T-helper 22 cell (primary cell): ENCODE data around the gene CMTM5.
"Not testable (repeated sequence)": the region's sequence is repeated elsewhere in the genome, so short reads cannot be mapped to it uniquely, and the experiment has no call there.

Source experiments
- DNase-seq: peaks from one replicate; pipeline ENCODE4 v3.0.0-alpha.2; 2020; ENCODE audit warnings: low read depth

Gene CMTM5

DNA sequence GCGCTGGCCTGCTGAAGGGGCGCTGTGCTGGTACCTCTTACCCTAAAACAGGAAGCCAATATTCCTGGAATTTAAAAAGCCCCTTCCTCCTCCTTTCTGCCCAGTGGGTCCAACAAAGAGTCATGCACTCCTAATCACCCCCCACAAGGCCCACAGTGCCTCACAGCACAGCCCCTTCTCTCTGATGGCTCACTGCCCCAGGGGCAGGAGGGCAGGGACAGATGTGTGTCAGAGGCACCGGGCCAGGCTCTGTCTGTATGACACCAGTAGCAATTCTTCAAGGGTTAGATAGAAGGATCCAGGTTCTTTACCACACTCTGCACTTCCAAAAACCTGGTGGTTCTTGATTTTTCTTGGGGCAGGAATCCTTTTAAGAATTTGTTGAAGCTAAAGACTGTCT lies 22.3 kb downstream of the CMTM5 start:
- no peak for DNase-seq

DNA sequence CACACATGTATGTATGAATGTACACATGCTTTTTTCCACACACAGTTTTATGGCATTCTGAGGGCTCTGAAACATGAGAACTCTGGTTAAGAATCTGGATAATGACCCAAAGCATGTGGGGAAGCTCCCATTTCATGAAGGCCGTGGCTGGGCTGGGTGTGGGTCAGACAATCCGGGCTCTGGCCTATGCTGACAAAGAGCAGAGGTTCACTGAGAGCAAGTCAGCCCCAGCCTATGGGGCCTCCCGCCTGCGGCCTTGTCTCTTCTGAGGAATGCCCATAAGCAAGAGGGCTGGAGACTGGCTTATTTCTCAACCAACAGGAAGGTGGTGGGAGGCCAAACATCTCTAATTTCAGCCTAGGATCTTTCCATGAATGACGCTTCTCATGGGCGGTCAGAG lies 22.7 kb downstream of the CMTM5 start:
- DNase-seq: no peak

DNA sequence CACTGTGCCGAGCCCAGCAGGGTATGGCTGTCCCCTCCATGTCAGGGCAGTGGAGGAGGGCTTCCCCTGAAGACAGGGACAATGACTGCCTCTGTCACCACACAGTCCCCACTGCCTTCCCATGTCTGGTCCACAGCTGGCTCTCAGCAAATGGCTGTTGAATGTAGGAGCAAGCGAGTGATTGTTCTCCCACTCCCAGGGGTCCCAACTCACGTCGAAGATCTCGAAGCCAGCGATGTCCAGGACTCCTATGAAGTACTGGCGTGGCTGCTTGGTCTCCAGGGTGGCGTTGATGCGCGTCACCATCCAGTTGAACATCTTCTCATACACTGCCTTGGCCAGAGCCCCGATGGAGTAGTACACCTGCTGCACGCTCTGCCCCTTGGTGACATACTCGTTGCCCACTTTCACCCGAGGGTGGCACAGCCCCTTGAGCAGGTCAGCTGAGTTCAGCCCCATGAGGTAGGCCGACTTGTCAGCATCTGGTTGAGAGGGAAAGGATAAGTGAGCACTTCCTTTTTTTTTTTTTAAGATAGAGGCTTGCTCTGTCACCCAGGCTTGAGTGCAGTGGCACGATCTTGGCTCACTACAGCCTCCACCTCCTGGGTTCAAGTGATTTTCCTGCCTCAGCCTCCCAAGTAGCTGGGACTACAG lies 23.8 kb downstream of the CMTM5 start:
- not testable (repeated sequence) for DNase-seq

DNA sequence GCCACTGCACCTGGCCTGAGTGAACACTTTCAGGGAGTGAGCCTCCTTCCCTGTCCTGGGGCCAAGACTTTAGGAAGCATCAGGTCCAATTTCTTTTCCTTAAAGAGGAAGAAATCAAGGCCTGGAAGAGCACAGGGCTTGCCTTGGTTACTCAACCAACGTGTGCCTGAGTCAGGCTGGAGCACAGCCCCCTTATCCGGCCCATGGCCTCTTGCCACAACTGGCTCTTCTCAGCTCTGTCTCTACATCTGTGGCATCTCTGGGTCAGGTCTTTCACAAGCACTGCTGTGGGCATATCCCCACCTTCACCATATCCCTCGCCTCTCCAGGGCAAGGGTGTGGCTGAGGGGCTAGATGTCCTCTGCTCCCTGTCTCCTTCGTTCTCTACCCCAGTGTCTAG lies 24.4 kb downstream of the CMTM5 start:
- DNase-seq: no peak

DNA sequence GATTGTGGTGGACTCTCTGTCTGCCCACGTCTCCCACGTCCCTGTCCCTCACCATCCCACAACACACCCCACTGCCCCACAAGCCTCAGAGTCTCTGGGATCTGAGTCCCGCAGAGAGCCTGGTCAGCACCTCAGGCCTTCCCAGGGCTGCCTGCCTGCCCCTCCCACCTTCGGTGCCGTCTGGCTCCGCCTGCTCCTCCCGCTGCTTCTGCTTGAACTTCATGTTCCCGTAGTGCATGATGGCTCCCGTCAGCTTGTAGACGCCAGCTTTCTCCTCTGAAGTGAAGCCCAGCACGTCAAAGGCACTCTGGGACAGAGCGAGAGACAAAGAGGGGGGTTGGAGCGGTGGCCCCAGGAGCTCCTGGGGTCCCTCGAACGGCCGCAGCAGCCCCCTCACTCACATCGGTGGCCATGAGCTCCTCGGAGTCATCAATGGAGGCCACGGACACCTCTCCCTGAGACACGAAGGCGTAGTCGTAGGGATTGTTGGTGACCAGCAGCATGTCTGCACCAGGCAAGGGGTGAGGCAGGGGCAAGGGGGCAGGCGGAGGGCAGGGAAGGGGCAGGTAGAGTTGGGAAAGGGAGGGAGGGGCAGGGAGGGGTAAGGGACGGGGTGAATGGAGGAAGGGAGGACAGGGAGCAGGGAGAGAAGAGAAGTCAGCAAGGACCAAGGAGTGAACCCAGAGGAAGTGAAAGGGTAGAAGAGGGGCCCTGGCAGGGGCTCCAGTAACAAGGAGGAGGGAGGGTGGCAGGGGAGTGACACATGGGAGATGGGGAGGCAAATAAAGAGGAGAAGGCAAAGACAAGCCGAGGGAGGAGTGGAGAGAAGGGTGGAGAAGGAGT lies 25.7 kb downstream of the CMTM5 start:
- no peak for DNase-seq

DNA sequence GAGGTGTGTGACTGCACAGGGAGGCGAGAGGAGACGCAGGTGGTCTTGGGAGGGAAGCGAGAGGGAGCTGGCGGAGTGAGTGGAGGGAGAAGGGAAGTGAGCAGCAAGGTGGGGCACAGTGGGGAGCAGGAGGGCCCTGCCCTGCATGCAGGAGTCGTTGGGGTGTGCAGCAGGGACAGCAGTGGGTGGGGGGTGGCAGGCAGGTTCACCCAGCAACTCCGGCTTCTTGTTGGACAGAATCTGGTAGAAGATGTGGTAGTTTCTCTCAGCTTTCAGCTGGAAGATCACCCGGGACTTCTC lies 26.2 kb downstream of the CMTM5 start:
- DNase-seq: no peak

DNA sequence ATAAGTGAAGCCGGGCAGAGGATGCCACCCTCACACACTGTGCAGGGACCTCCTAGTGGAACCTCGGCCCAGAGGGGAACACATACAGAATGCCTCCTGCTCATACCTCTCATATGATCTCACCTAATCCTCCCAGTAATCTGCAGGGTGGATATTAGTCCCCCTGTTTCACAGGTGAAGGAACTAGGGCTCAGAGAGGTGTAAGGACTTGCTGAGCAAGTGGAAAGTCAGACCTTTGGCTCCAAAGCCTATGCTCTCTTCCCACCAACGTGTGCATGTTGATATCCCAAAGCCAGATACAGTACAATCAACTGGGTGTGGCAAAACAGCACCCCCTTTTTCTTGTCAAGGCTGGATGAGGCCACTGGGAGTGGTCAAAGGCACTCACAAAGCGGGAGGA lies 27.1 kb downstream of the CMTM5 start:
- no peak for DNase-seq

DNA sequence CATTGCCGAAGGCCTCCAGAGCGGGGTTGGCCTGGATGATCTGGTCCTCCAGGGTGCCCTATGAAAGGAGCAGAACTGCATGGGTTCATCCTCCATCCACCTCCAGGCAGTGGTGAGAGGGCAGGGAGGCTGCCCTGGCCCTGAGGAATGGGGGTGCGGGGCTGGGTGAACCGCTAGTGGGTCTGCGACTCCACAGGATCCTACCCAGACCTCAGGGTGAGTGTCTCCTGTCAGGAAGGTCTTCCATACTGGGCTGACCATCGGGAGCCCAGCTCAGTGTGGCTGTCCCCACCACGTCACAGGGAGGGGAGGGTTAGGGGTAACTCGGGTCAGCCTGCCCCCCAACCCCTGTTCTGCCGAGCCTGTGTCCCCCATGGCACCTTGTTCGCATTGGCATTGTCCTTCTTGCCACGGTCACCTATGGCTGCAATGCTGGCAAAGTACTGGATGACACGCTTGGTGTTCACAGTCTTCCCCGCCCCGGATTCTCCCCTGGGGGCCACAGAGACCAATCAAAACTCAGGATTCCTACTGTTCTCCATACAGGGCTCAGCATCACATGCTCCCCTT lies 27.6 kb downstream of the CMTM5 start:
- DNase-seq: no peak

DNA sequence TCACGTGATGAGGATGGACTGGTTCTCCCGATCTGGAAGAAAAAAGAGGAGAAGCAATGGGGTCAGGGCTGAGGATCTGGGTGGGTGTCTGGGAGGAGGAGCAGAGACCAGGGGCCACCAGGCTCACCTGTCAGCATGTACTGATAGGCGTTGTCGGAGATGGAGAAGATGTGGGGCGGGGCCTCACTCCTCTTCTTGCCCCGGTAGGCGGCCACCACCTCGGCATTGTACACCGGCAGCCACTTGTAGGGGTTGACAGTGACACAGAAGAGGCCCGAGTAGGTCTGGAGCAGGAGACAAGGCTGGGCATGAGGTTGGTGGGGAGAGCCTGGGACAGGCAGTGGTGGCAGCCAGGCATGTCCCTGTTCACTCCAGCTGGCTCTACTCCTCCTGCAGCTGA lies 28.2 kb downstream of the CMTM5 start:
- no peak for DNase-seq

DNA sequence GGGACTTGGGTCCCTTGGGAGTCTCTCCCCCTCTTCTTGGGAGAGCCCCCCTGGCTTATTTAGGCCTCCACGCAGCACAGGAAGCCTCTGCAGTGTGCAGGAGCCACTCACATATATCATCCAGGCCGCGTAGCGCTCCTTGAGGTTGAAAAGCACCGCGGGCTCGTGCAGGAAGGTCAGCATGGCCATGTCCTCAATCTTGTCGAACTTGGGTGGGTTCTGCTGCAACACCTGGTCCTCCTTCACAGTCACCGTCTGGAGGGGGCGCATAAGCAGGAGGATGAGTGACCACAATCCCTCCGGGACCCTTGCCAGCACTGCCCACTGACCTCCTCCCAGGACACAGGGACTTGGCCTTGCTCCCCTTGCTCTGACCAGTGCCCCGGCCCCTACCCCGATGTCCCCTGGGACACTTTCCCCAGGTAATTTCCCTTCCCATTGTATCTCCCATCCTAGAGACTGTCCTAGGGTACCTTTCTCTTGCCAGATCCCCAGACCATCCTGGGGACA lies 28.7 kb downstream of the CMTM5 start:
- no peak for DNase-seq

DNA sequence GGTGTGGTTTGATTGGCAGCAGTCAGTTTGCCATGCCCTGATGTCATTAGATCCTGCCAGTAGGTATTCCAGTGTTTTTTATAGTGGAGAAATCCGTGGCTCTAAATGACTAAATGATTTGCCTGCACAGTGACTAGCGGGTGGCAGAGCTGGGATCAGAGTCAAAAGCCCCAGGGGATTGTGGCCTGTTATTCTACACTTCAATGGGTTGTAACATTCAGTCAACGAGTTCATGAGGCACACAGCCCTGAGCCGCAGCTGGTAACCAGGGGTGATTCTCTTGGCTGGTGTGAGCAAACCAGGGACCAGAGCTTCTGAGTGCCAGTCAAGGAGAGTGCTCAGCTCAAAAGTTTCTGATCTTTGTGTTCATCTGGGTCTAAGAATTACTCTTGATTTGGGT lies 29.4 kb downstream of the CMTM5 start:
- DNase-seq: no peak

DNA sequence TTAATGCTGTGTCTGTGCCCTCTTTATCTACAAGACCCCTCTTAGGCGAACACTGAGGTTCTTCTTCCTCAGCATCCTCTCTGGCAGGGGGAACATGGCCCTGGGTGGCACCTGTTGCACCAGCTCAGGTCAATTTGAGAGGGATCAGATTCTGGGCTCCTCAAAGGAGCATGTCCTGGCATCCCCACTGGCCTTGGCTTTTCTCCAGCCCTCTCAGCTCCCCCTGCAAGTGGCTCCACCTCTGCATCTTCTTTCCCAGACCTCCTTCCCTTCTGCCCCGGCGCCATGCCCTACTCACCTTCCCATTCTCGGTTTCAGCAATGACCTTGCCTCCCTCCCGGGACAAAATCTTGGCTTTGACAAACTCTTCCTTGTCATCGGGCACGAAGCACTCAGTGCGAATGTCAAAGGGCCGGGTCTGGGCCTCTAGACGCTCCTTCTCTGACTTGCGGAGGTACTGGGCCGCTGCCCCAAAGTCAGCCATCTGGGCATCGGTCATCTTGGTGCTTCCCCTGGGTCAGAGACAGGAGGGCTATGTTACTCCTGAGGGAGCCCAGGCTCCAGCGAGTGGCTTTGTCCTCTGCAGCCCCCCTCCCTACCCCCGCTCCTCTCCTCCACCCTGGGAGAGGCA lies 30.0 kb downstream of the CMTM5 start:
- no peak for DNase-seq

DNA sequence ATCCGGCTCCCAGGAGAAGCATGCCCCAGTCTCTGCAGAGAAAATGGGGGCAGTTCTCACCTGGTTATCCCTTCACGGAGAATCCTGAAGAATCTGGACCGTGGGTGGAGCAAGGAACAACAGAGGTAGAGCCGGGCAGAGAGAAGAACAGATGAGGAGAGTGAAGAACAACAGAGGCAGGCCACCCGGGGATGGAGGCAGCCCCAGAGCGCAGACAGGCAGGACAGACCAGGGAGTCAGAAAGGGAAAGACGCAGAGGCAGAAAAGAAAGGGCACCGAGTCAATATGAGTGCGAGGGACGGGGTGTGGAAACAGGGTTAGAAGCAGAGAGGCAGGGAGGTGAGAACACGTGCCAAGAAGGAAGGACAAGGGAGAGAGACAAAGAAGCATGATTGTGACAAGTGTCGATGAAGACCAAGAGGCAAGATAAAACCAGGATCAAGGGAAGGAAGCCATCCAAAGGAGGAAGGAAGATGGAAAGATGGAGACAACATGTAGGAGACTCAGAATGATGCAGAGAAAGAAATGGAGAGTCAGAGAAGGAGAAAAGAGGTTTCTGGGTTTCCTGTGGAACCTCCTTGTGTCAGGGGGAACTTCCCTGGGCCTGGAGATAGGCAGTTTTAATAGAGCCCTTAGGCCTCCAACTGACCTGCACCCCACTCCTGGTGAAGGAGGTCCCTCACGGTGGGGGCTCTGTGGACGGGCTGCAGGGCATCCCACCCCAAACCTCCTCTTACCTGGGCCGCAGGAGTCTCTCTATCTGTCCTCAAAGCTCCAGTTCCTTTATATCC lies 30.9 kb downstream of the CMTM5 start, which contains the start of gene MYH6:
MYH6 (minus strand) TSS at position 758 of the 791 bp plus-strand sequence. CDS start 1,050 bp downstream, outside the sequence.
- DNase-seq: no peak

DNA sequence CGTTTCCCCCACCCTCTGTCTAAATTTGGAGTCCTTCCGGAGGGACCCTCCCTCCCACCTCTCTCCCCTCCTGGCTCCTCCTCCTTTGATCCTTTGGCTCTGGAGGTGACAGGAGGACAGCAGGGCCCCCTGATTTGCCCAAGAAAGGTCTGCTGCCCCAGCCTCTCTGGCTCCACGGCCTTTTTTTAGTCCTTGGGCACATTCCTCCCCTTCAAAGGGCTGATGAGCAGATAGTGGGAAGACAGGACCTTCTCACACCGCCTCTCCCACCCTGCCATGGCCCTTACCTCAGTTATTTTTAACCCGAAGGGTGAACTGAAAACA lies 31.4 kb downstream of the CMTM5 start:
- DNase-seq: no peak

DNA sequence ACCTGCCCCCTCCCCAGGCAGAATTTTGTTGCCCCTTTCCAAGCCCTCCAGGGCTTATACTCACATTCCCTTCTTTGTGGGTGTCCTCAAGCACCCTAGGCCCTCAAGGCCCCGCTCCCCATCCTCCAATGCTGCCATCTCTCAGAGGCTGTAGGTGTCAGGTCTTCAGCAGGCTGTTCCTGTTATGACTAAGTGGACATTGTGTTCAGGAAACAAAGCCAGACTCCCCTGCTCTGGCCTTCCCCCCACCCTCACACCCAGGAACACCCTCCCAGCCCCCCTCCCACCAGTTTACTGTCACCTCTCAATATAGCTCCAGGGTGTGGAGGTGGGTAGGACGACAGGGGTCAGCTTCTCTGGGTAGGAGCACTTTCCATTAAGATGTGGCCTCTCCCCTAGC lies 32.6 kb downstream of the CMTM5 start:
- no peak for DNase-seq

DNA sequence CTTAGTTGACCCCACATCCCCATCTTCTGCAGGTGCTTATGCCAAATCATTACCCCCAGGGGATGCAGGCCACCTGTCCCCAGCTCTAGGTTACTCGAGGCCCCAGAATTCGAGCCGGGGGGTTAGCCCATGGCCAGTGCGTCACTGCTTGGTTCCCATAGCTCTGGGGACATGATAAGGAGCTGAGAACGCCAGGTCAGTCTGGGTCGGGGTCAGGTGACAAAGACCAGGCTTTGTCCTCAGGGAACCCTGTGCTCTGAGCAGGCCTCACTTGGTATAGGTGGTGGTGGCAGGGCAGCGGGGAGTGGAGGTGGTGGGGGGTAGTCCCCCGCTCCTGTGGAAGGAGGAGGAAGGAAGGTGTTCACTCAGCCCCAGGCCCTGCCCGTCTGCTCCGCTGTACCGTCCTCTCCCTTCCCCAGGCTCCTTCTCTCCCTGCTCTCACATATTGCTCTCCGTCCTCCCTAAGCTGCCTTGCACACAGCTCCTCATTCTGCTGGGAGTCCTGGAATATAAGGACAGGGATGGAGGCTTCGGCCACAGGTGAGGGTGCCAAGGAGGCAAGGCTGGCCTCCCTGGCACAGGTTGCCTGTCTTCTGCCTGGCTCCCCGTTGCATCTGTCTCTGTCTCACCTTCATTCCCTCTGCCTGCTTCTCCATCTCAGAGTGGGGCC lies 33.3 kb downstream of the CMTM5 start:
- DNase-seq: no peak

DNA sequence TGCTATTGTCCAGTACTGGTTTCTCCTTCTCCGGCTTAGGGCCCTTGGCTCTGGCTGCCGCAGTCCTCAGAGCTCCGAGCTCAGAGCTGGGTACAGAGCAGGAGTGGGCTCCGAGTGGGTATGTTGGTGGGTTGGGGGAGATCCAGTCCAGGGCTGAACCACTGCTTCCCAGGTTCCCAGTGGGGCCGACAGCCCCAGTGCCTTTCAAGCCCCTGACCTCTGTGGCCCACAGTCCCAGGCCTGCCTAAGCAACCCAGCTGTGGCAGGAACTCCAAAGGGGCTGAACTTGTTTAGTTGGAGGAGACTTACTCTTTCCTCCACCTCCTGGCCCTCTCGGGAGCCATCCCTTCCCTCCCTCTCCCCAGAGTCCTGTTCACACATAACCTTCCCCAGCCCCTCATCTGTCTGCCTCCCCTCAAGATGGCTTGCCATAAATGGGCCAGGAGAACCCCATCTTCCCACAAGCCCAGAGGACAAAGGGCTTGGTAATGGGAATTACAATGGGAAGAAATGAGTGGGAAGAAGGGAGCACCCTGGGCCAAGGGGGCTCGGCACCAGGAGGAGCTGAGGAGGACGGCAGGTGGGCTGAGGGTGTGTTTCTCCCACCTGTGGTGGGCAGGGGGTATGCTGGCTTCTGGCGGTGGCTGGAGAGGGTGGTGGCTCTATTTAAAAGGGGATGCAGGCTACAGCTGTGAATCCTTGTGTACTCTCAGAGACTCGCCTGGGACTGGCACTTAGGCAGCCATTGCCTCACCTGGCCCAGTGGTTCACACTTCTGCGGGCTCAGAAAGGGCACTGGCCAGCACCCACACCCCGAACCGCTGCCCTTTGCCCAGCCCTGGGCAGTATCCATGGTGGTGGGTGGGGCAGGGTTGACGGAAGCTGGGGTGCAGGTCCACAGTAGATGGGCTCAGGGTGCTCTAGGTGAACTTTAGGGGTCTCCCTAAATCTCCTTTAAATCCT lies 35.0 kb downstream of the CMTM5 start:
- no peak for DNase-seq

DNA sequence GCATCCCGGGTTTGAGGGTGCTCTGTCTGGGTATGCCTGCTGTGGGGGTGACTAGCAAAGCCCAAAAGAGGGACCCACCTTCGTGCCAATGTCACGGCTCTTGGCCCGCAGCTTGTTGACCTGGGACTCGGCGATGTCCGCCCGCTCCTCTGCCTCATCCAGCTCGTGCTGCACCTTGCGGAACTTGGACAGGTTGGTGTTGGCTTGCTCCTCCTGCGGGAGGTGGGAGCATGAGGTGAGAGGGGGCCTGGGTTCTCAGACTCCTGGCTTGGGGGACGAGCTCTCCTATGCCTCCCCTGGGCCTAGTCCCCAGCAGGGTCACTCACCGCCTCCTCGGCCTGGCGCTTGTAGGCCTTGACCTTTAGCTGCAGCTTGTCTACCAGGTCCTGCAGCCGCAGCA lies 36.8 kb downstream of the CMTM5 start:
- DNase-seq: no peak

DNA sequence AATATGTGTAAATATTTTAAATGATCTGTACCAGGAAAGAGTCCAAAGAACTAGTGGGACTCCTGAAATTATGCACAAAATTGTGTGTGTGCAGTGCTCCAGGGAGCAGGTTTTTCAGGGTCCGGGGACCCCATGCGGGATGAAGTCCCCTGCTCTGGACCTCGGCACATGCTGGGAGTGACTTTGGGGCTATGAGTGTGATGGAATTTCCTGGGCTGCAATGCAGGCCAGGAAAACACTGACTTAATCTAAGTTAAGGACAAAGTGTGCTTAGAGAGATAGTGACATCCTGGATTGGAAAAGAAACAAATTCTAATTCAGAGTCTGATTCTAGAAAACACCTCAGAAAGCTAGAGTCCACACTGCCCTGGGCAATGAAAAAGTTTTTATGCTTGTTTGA lies 37.4 kb downstream of the CMTM5 start:
- no peak for DNase-seq
